WTC11 (cell line): Measurements from ENCODE around the gene MED9. TPM values are rescaled to one million over a fixed set of nuclear protein-coding genes. Genes with fewer than 3 reads are reported as not detected.

ENCODE experiments used
- ATF2 ChIP-seq: sonication (generic); formaldehyde crosslinking; IDR thresholded peaks from 2 replicates; pipeline ENCODE4 v1.8.1; 2022; ENCODE audit warnings: low read depth, missing genetic modification reagents, borderline replicate concordance
- CREM ChIP-seq: sonication (generic); formaldehyde crosslinking; IDR thresholded peaks from 2 replicates; pipeline ENCODE4 v1.8.1; 2022; ENCODE audit warnings: mild to moderate bottlenecking, missing genetic modification reagents, moderate library complexity
- ERG ChIP-seq: fragments of 250-450 bp; sonication (Bioruptor Pico); IDR thresholded peaks from 2 replicates; pipeline ENCODE4 v1.8.0; 2021; ENCODE audit warnings: mild to moderate bottlenecking
- ETV6 ChIP-seq: sonication (generic); formaldehyde crosslinking; IDR thresholded peaks from 2 replicates; pipeline ENCODE4 v1.8.1; 2022; ENCODE audit warnings: mild to moderate bottlenecking, missing genetic modification reagents
- FOXK1 ChIP-seq: sonication (generic); formaldehyde crosslinking; IDR thresholded peaks from 2 replicates; pipeline ENCODE4 v1.8.0; 2022; ENCODE audit warnings: mild to moderate bottlenecking, moderate library complexity, missing genetic modification reagents
- FOXP1 ChIP-seq: sonication (generic); formaldehyde crosslinking; IDR thresholded peaks from 2 replicates; pipeline ENCODE4 v1.8.0; 2022; ENCODE audit warnings: missing genetic modification reagents, mild to moderate bottlenecking, moderate library complexity, borderline replicate concordance
- GRHL2 ChIP-seq: fragments of 250-450 bp; sonication (Bioruptor Pico); IDR thresholded peaks from 2 replicates; pipeline ENCODE4 v1.8.0; 2022; ENCODE audit warnings: mild to moderate bottlenecking, moderate library complexity; ENCODE audit not compliant: insufficient replicate concordance, severe bottlenecking
- IRF1 ChIP-seq: sonication (generic); formaldehyde crosslinking; IDR thresholded peaks from 2 replicates; pipeline ENCODE4 v1.8.0; 2023; ENCODE audit warnings: missing genetic modification reagents
- JUN ChIP-seq: sonication (generic); formaldehyde crosslinking; IDR thresholded peaks from 2 replicates; pipeline ENCODE4 v1.8.0; 2023; ENCODE audit warnings: mild to moderate bottlenecking, missing genetic modification reagents
- NR1H2 ChIP-seq: sonication (generic); formaldehyde crosslinking; IDR thresholded peaks from 2 replicates; pipeline ENCODE4 v1.9.0; 2021; ENCODE audit warnings: mild to moderate bottlenecking, moderate library complexity, missing genetic modification reagents
- NR2C2 ChIP-seq: sonication (generic); formaldehyde crosslinking; IDR thresholded peaks from 2 replicates; pipeline ENCODE4 v1.8.0; 2022; ENCODE audit warnings: mild to moderate bottlenecking, missing genetic modification reagents
- SMAD3 ChIP-seq: sonication (generic); formaldehyde crosslinking; IDR thresholded peaks from 2 replicates; pipeline ENCODE4 v1.8.0; 2022; ENCODE audit warnings: missing genetic modification reagents, mild to moderate bottlenecking, borderline replicate concordance
- TEAD1 ChIP-seq: sonication (generic); formaldehyde crosslinking; IDR thresholded peaks from 2 replicates; pipeline ENCODE4 v1.8.0; 2022; ENCODE audit warnings: mild to moderate bottlenecking, missing genetic modification reagents
- ZBTB43 ChIP-seq: sonication (generic); formaldehyde crosslinking; IDR thresholded peaks from 2 replicates; pipeline ENCODE4 v1.8.1; 2023; ENCODE audit warnings: mild to moderate bottlenecking, missing genetic modification reagents
- ZNF219 ChIP-seq: sonication (generic); formaldehyde crosslinking; IDR thresholded peaks from 2 replicates; pipeline ENCODE4 v1.8.0; 2023; ENCODE audit warnings: missing genetic modification reagents, mild to moderate bottlenecking, borderline replicate concordance
- total RNA-seq: library from RNA; stranded (reverse); gene quantifications from 3 replicates; pipeline ENCODE4 v1.2.3, GENCODE V29; 2021
- TF ChIP-seq, protein P1 (sequence below): sonication (generic); formaldehyde crosslinking; IDR thresholded peaks from 2 replicates; pipeline ENCODE4 v1.8.1; 2023; ENCODE audit warnings: mild to moderate bottlenecking, moderate library complexity, missing genetic modification reagents
- TF ChIP-seq, protein P2 (sequence below): sonication (generic); formaldehyde crosslinking; IDR thresholded peaks from 2 replicates; pipeline ENCODE4 v1.8.0; 2022; ENCODE audit warnings: missing genetic modification reagents
- TF ChIP-seq, protein P3 (sequence below): fragments of 250-450 bp; sonication (Bioruptor Pico); IDR thresholded peaks from 2 replicates; pipeline ENCODE4 v2.1.2; 2022; ENCODE audit warnings: mild to moderate bottlenecking, moderate library complexity
- TF ChIP-seq, protein P4 (sequence below): sonication (generic); formaldehyde crosslinking; IDR thresholded peaks from 2 replicates; pipeline ENCODE4 v1.8.0; 2022; ENCODE audit warnings: mild to moderate bottlenecking, missing genetic modification reagents
- TF ChIP-seq, protein P5 (sequence below): sonication (generic); formaldehyde crosslinking; IDR thresholded peaks from 2 replicates; pipeline ENCODE4 v1.8.1; 2022; ENCODE audit warnings: mild to moderate bottlenecking, missing genetic modification reagents, moderate library complexity, borderline replicate concordance
- TF ChIP-seq, protein P6 (sequence below): sonication (generic); formaldehyde crosslinking; IDR thresholded peaks from 2 replicates; pipeline ENCODE4 v1.8.0; 2022; ENCODE audit warnings: mild to moderate bottlenecking, missing genetic modification reagents

Gene MED9
- total RNA-seq, 1 experiment from 2014 or later: 21.1 TPM

- TF ChIP-seq ZBTB43 (CRISPR knock-in tag) (no peak), ATF2 (CRISPR knock-in tag) (no peak), ZNF219 (CRISPR knock-in tag) (no peak), IRF1 (CRISPR knock-in tag) (no peak), FOXK1 (CRISPR knock-in tag) (no peak), ETV6 (CRISPR knock-in tag) (no peak), GRHL2 (no peak), NR1H2 (CRISPR knock-in tag) (no peak), NR2C2 (CRISPR knock-in tag) (no peak), TEAD1 (CRISPR knock-in tag) (0 out of 2 replicates have a peak, but pooled peaks have one; percentile 36), CREM (CRISPR knock-in tag) (0 out of 2 replicates have a peak, but pooled peaks have one; percentile 12), FOXP1 (CRISPR knock-in tag) (peak; percentile 34; the same call in 1 of the 2 replicates), JUN (CRISPR knock-in tag) (no peak), ERG (CRISPR knock-in tag) (no peak), SMAD3 (CRISPR knock-in tag) (no peak)
- TF ChIP-seq, protein P1, sequence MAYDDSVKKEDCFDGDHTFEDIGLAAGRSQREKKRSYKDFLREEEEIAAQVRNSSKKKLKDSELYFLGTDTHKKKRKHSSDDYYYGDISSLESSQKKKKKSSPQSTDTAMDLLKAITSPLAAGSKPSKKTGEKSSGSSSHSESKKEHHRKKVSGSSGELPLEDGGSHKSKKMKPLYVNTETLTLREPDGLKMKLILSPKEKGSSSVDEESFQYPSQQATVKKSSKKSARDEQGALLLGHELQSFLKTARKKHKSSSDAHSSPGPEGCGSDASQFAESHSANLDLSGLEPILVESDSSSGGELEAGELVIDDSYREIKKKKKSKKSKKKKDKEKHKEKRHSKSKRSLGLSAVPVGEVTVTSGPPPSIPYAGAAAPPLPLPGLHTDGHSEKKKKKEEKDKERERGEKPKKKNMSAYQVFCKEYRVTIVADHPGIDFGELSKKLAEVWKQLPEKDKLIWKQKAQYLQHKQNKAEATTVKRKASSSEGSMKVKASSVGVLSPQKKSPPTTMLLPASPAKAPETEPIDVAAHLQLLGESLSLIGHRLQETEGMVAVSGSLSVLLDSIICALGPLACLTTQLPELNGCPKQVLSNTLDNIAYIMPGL (CRISPR knock-in tag): peak; percentile 61; the same call in 1 of the 2 replicates
- TF ChIP-seq, protein P2, sequence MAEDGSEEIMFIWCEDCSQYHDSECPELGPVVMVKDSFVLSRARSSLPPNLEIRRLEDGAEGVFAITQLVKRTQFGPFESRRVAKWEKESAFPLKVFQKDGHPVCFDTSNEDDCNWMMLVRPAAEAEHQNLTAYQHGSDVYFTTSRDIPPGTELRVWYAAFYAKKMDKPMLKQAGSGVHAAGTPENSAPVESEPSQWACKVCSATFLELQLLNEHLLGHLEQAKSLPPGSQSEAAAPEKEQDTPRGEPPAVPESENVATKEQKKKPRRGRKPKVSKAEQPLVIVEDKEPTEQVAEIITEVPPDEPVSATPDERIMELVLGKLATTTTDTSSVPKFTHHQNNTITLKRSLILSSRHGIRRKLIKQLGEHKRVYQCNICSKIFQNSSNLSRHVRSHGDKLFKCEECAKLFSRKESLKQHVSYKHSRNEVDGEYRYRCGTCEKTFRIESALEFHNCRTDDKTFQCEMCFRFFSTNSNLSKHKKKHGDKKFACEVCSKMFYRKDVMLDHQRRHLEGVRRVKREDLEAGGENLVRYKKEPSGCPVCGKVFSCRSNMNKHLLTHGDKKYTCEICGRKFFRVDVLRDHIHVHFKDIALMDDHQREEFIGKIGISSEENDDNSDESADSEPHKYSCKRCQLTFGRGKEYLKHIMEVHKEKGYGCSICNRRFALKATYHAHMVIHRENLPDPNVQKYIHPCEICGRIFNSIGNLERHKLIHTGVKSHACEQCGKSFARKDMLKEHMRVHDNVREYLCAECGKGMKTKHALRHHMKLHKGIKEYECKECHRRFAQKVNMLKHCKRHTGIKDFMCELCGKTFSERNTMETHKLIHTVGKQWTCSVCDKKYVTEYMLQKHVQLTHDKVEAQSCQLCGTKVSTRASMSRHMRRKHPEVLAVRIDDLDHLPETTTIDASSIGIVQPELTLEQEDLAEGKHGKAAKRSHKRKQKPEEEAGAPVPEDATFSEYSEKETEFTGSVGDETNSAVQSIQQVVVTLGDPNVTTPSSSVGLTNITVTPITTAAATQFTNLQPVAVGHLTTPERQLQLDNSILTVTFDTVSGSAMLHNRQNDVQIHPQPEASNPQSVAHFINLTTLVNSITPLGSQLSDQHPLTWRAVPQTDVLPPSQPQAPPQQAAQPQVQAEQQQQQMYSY (CRISPR knock-in tag): no peak
- TF ChIP-seq, protein P3, sequence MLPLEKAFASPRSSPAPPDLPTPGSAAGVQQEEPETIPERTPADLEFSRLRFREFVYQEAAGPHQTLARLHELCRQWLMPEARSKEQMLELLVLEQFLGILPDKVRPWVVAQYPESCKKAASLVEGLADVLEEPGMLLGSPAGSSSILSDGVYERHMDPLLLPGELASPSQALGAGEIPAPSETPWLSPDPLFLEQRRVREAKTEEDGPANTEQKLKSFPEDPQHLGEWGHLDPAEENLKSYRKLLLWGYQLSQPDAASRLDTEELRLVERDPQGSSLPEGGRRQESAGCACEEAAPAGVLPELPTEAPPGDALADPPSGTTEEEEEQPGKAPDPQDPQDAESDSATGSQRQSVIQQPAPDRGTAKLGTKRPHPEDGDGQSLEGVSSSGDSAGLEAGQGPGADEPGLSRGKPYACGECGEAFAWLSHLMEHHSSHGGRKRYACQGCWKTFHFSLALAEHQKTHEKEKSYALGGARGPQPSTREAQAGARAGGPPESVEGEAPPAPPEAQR (CRISPR knock-in tag): no peak
- TF ChIP-seq, protein P4, sequence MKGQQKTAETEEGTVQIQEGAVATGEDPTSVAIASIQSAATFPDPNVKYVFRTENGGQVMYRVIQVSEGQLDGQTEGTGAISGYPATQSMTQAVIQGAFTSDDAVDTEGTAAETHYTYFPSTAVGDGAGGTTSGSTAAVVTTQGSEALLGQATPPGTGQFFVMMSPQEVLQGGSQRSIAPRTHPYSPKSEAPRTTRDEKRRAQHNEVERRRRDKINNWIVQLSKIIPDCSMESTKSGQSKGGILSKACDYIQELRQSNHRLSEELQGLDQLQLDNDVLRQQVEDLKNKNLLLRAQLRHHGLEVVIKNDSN (CRISPR knock-in tag): 0 out of 2 replicates have a peak, but pooled peaks have one; percentile 11
- TF ChIP-seq, protein P5, sequence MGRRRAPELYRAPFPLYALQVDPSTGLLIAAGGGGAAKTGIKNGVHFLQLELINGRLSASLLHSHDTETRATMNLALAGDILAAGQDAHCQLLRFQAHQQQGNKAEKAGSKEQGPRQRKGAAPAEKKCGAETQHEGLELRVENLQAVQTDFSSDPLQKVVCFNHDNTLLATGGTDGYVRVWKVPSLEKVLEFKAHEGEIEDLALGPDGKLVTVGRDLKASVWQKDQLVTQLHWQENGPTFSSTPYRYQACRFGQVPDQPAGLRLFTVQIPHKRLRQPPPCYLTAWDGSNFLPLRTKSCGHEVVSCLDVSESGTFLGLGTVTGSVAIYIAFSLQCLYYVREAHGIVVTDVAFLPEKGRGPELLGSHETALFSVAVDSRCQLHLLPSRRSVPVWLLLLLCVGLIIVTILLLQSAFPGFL (CRISPR knock-in tag): no peak
- TF ChIP-seq, protein P6, sequence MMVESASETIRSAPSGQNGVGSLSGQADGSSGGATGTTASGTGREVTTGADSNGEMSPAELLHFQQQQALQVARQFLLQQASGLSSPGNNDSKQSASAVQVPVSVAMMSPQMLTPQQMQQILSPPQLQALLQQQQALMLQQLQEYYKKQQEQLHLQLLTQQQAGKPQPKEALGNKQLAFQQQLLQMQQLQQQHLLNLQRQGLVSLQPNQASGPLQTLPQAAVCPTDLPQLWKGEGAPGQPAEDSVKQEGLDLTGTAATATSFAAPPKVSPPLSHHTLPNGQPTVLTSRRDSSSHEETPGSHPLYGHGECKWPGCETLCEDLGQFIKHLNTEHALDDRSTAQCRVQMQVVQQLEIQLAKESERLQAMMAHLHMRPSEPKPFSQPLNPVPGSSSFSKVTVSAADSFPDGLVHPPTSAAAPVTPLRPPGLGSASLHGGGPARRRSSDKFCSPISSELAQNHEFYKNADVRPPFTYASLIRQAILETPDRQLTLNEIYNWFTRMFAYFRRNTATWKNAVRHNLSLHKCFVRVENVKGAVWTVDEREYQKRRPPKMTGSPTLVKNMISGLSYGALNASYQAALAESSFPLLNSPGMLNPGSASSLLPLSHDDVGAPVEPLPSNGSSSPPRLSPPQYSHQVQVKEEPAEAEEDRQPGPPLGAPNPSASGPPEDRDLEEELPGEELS (CRISPR knock-in tag): peak; percentile 25; the same call in 1 of the 2 replicates
These were observed 18.2 kb downstream of the MED9 start (continued) for GRCh38 chr17:17494870-17495535.
